K562 (cell line): ENCODE results near the gene TGM5.

Experiments
- CREM ChIP-seq: IDR thresholded peaks from 2 replicates; pipeline ENCODE4 v1.6.1; 2014; ENCODE audit warnings: antibody characterized with exemption, low read depth
- CTCF ChIP-seq, 3 experiments: IDR thresholded peaks in 2 of 3; conservative IDR thresholded peaks in 1 of 3; 2 replicates each; pipeline ENCODE4 v1.5.1; 2011 to 2012; ENCODE audit warnings: low read length in 3 of 3, mild to moderate bottlenecking in 3 of 3, control low read depth in 2 of 3, improper control_type of control experiment in 1 of 3, inconsistent platforms in 1 of 3, low read depth in 1 of 3, mixed read lengths in 1 of 3, moderate library complexity in 1 of 3; ENCODE audit not compliant: insufficient read depth in 2 of 3
- FOXA1 ChIP-seq: fragments of 450-650 bp; IDR thresholded peaks from 2 replicates; pipeline ENCODE4 v1.6.1; 2016; ENCODE audit warnings: mild to moderate bottlenecking, borderline replicate concordance
- IRF2 ChIP-seq: sonication (generic); formaldehyde crosslinking; IDR thresholded peaks from 2 replicates; pipeline ENCODE4 v1.8.1; 2022; ENCODE audit warnings: mild to moderate bottlenecking, missing genetic modification reagents
- NFIC ChIP-seq: fragments of 450-650 bp; IDR thresholded peaks from 2 replicates; pipeline ENCODE4 v1.6.1; 2017; ENCODE audit warnings: mild to moderate bottlenecking, inconsistent platforms
- RBM14 ChIP-seq: fragments of 200-400 bp; formaldehyde crosslinking; IDR thresholded peaks from 2 replicates; pipeline ENCODE4 v1.6.1; 2018; ENCODE audit warnings: low read depth, mild to moderate bottlenecking, low read length, moderate library complexity, borderline replicate concordance; ENCODE audit not compliant: insufficient read depth
- SMARCB1 ChIP-seq: IDR thresholded peaks from 2 replicates; pipeline ENCODE4 v1.6.1; 2011; ENCODE audit warnings: improper control_type of control experiment, low read depth; ENCODE audit not compliant: insufficient read length
- SPI1 ChIP-seq: IDR thresholded peaks from 2 replicates; pipeline ENCODE4 v1.6.1; 2011; ENCODE audit warnings: low read depth, low read length, control low read depth, borderline replicate concordance
- THRB ChIP-seq: fragments of 450-650 bp; formaldehyde crosslinking; conservative IDR thresholded peaks from 2 replicates; pipeline ENCODE4 v1.4.0; 2022; ENCODE audit warnings: mild to moderate bottlenecking, missing genetic modification characterization
- YY1 ChIP-seq, 3 experiments: IDR thresholded peaks; 2 replicates each; pipeline ENCODE4 v1.6.1; 2011; ENCODE audit warnings: low read length in 2 of 3, mild to moderate bottlenecking in 2 of 3, moderate library complexity in 2 of 3, borderline replicate concordance in 1 of 3, control low read depth in 1 of 3, low read depth in 1 of 3; ENCODE audit not compliant: insufficient read depth in 3 of 3, insufficient replicate concordance in 2 of 3, control insufficient read depth in 1 of 3, insufficient read length in 1 of 3; ENCODE audit errors: extremely low read depth in 1 of 3
- ZNF184 ChIP-seq: sonication (generic); formaldehyde crosslinking; IDR thresholded peaks from 2 replicates; pipeline ENCODE4 v1.5.0; 2020; ENCODE audit warnings: missing genetic modification reagents
- TF ChIP-seq, protein P1 (sequence below): sonication (generic); formaldehyde crosslinking; IDR thresholded peaks from 2 replicates; pipeline ENCODE4 v1.5.0; 2020; ENCODE audit warnings: missing genetic modification reagents

DNA sequence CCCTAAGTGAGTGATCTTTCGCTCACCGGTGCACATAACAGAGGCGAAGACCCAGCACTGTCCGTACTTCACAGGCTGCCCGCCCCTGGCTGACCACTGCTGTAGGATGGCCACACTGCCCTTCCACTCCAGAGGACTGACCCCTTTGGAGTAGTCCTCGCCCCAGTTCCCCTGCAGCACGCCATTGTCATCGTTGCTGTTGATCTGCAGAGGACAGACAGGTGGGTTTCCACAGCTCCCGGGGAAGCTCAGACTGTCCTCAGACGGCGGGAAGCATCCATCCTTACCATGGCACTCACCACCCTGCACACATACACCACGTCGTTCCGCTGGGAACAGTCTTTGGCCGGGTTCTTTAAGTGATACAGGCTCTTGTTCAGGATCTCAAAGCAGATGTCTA lies 20.5 kb upstream of the TGM5 start:
- TF ChIP-seq RBM14 (no peak), CREM (no peak), IRF2 (no peak), ZNF184 (CRISPR knock-in tag) (no peak), THRB (CRISPR knock-in tag) (no peak), SPI1 (no peak), YY1 (IDR thresholded peaks at IDR 0.05; ENCODE audit: borderline replicate concordance in 1 of 3, control insufficient read depth in 1 of 3, extremely low read depth in 1 of 3, insufficient read depth in 3 of 3, insufficient read length in 1 of 3, insufficient replicate concordance in 2 of 3, low read depth in 1 of 3, low read length in 2 of 3) (no peak), NFIC (no peak), FOXA1 (no peak), CTCF (IDR thresholded peaks at IDR 0.05 in 2 of 3, conservative IDR thresholded peaks at IDR 0.05 in 1 of 3; ENCODE audit: insufficient read depth in 2 of 3, low read depth in 1 of 3, low read length in 3 of 3) (no peak), SMARCB1 (no peak)
- TF ChIP-seq, protein P1, sequence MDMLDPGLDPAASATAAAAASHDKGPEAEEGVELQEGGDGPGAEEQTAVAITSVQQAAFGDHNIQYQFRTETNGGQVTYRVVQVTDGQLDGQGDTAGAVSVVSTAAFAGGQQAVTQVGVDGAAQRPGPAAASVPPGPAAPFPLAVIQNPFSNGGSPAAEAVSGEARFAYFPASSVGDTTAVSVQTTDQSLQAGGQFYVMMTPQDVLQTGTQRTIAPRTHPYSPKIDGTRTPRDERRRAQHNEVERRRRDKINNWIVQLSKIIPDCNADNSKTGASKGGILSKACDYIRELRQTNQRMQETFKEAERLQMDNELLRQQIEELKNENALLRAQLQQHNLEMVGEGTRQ (CRISPR knock-in tag) = no peak
